Fibroblast of lung (primary cell): ENCODE measurements around the gene PIK3CB. TPM values are rescaled to one million over a fixed set of nuclear protein-coding genes. Genes with fewer than 3 reads are reported as not detected.

Source experiments
- DNase-seq, 2 donors: peaks; one replicate each; pipeline versions ENCODE4 v3.0.0 to v3.0.0-alpha.2; 2010; ENCODE audit warnings: low read depth in 2 of 2
- H2AFZ ChIP-seq: 2 replicates; pipeline ENCODE4 v1.5.1; 2012; ENCODE audit warnings: low read length, control low read depth, inconsistent platforms
- H3K27ac ChIP-seq: 2 replicates; pipeline ENCODE4 v1.5.1; 2011; ENCODE audit warnings: low read length, control low read depth; ENCODE audit not compliant: insufficient read depth
- H3K27me3 ChIP-seq: 2 replicates; pipeline ENCODE4 v1.5.1; 2011; ENCODE audit warnings: mild to moderate bottlenecking, low read length; ENCODE audit not compliant: control insufficient read depth, insufficient read depth
- H3K36me3 ChIP-seq: 2 replicates; pipeline ENCODE4 v1.5.1; 2011; ENCODE audit warnings: low read length; ENCODE audit not compliant: control insufficient read depth, insufficient read depth
- H3K4me1 ChIP-seq: 2 replicates; pipeline ENCODE4 v1.5.1; 2011; ENCODE audit warnings: low read length; ENCODE audit not compliant: control insufficient read depth, insufficient read depth; ENCODE audit errors: extremely low read depth
- H3K4me2 ChIP-seq: 2 replicates; pipeline ENCODE4 v1.5.1; 2011; ENCODE audit warnings: low read length, control low read depth; ENCODE audit not compliant: insufficient read depth; ENCODE audit errors: extremely low read depth
- H3K4me3 ChIP-seq, 4 experiments: fragments of 200-600 bp in 1 of 4; sonication (generic) in 1 of 4; replicated peaks in 1 of 4; 2 replicates each; pipeline ENCODE4 v1.5.1; 2011 to 2016; ENCODE audit warnings: low read length in 4 of 4, low read depth in 3 of 4, mild to moderate bottlenecking in 3 of 4, control low read depth in 2 of 4, inconsistent platforms in 1 of 4, mixed read lengths in 1 of 4; ENCODE audit not compliant: insufficient read depth in 1 of 4; ENCODE audit errors: control extremely low read depth in 1 of 4
- H3K79me2 ChIP-seq: 2 replicates; pipeline ENCODE4 v1.5.1; 2012; ENCODE audit warnings: mild to moderate bottlenecking, low read length, inconsistent platforms; ENCODE audit not compliant: control insufficient read depth, insufficient read depth
- H3K9ac ChIP-seq: 2 replicates; pipeline ENCODE4 v1.5.1; 2011; ENCODE audit warnings: mild to moderate bottlenecking, low read length, control low read depth; ENCODE audit not compliant: insufficient read depth
- H3K9me3 ChIP-seq: 2 replicates; pipeline ENCODE4 v1.5.1; 2012; ENCODE audit warnings: low read depth, low read length; ENCODE audit not compliant: control insufficient read depth, insufficient read depth
- H4K20me1 ChIP-seq: 2 replicates; pipeline ENCODE4 v1.5.1; 2011; ENCODE audit warnings: low read length; ENCODE audit not compliant: control insufficient read depth, insufficient read depth; ENCODE audit errors: extremely low read depth
- CTCF ChIP-seq, 2 donors: IDR thresholded peaks in 1 of 2; conservative IDR thresholded peaks in 1 of 2; 1 replicate in 1 of 2; 2 replicates in 1 of 2; pipeline ENCODE4 v1.5.1; 2011 to 2012; ENCODE audit warnings: low read length in 2 of 2, control low read depth in 1 of 2, inconsistent platforms in 1 of 2, low read depth in 1 of 2, mild to moderate bottlenecking in 1 of 2
- EZH2 ChIP-seq: IDR thresholded peaks from 2 replicates; pipeline ENCODE4 v1.5.1; 2012; ENCODE audit warnings: low read length, control low read depth, mild to moderate bottlenecking; ENCODE audit errors: missing control alignments
- polyA plus RNA-seq, 2 donors: library from polyadenylated mRNA; depleted of rRNA in 1 of 2; stranded (reverse) in 1 of 2; unstranded in 1 of 2; fragments of >200 nt; gene quantifications; 2 replicates each; pipeline ENCODE4 v1.2.1, GENCODE V29; 2011 to 2012; ENCODE audit warnings: missing spikeins in 1 of 2
- total RNA-seq: library from RNA; depleted of rRNA; stranded (reverse); fragments of >200 nt; gene quantifications from 2 replicates; pipeline ENCODE4 v1.2.1, GENCODE V29; 2014

Gene PIK3CB
- total and polyA plus RNA-seq, 2 donors (not counting 1 experiment from before 2014, with no cell fraction given) = 12.4 to 17.0 TPM

GRCh38 chr3:138642226-138642926 lies 192.4 kb downstream of the PIK3CB start:
- Histone ChIP-seq H3K9ac (no peak overlapping the region), H3K4me2 (no peak overlapping the region), H2AFZ (no peak overlapping the region), H3K9me3 (no peaks in the 10 kb centered on the region), H3K4me3 (no peak overlapping the region), H4K20me1 (no peaks in the 10 kb centered on the region), H3K27me3 (no peaks in the 10 kb centered on the region), H3K4me1 (no peaks in the 10 kb centered on the region), H3K36me3 (no peaks in the 10 kb centered on the region), H3K27ac (no peak overlapping the region), H3K79me2 (no peaks in the 10 kb centered on the region)
- no peak for DNase-seq
- TF ChIP-seq EZH2 (no peak), CTCF (conservative IDR thresholded peaks at IDR 0.05 in 1 of 2, IDR thresholded peaks at IDR 0.05 in 1 of 2; ENCODE audit: low read depth in 1 of 2, low read length in 2 of 2) (no peak)

GRCh38 chr3:138640537-138640936 lies 194.2 kb downstream of the PIK3CB start:
- H3K27me3 ChIP-seq = no peaks in the 10 kb centered on the region
- peak in 1 of 2 donors; percentile 5 for DNase-seq

GRCh38 chr3:138638641-138639040 lies 196.1 kb downstream of the PIK3CB start:
- no peak overlapping the region for H3K4me3 ChIP-seq
- H3K4me2 ChIP-seq = no peak overlapping the region
- TF ChIP-seq EZH2 (no peak), CTCF (conservative IDR thresholded peaks at IDR 0.05 in 1 of 2, IDR thresholded peaks at IDR 0.05 in 1 of 2; ENCODE audit: low read depth in 1 of 2, low read length in 2 of 2) (no peak)
- H3K79me2 ChIP-seq = no peaks in the 10 kb centered on the region
- no peaks in the 10 kb centered on the region for H3K27me3 ChIP-seq
- no peaks in the 10 kb centered on the region for H3K36me3 ChIP-seq
- H3K4me1 ChIP-seq = no peaks in the 10 kb centered on the region
- no peak overlapping the region for H3K9ac ChIP-seq
- no peaks in the 10 kb centered on the region for H4K20me1 ChIP-seq
- H3K27ac ChIP-seq = no peak overlapping the region
- no peak overlapping the region for H2AFZ ChIP-seq
- peak in 1 of 2 donors; percentile 14 for DNase-seq
- H3K9me3 ChIP-seq = no peaks in the 10 kb centered on the region

More at GRCh38 chr3:138640537-138640936, 194.2 kb downstream of the PIK3CB start:
- H3K36me3 ChIP-seq = no peaks in the 10 kb centered on the region
- H3K79me2 ChIP-seq = no peaks in the 10 kb centered on the region
- no peak for TF ChIP-seq EZH2
- no peak for TF ChIP-seq CTCF (conservative IDR thresholded peaks at IDR 0.05 in 1 of 2, IDR thresholded peaks at IDR 0.05 in 1 of 2; ENCODE audit: low read depth in 1 of 2, low read length in 2 of 2)
- H3K4me3 ChIP-seq = no peak overlapping the region
- no peaks in the 10 kb centered on the region for H4K20me1 ChIP-seq
- H3K4me1 ChIP-seq = no peaks in the 10 kb centered on the region
- H3K9ac ChIP-seq = no peak overlapping the region
- no peak overlapping the region for H3K4me2 ChIP-seq
- no peak overlapping the region for H3K27ac ChIP-seq
- no peaks in the 10 kb centered on the region for H3K9me3 ChIP-seq
- H2AFZ ChIP-seq = no peak overlapping the region
